ACC112 (cell line): ENCODE results near the gene EML5.

ENCODE experiments used
- H2AFZ ChIP-seq: fragments of 200-600 bp; sonication (generic); one replicate; pipeline ENCODE4 v1.6.0; 2017; ENCODE audit warnings: antibody characterized with exemption, low read length; ENCODE audit not compliant: unreplicated experiment
- H3K27ac ChIP-seq: fragments of 200-600 bp; sonication (generic); 2 replicates; pipeline ENCODE4 v1.5.1; 2014; ENCODE audit warnings: low read depth, mild to moderate bottlenecking, antibody characterized with exemption, low read length, moderate library complexity
- H3K27me3 ChIP-seq: fragments of 200-600 bp; sonication (generic); 2 replicates; pipeline ENCODE4 v1.6.1; 2014; ENCODE audit warnings: mild to moderate bottlenecking, antibody characterized with exemption, low read length, moderate library complexity, mixed read lengths; ENCODE audit not compliant: insufficient read depth
- H3K36me3 ChIP-seq: fragments of 200-600 bp; sonication (generic); 2 replicates; pipeline ENCODE4 v1.6.1; 2016; ENCODE audit warnings: mild to moderate bottlenecking, antibody characterized with exemption, low read length, moderate library complexity, mixed read lengths; ENCODE audit not compliant: insufficient read depth
- H3K4me1 ChIP-seq: fragments of 200-600 bp; sonication (generic); one replicate; pipeline ENCODE4 v1.6.1; 2016; ENCODE audit warnings: low read length, mixed read lengths; ENCODE audit not compliant: insufficient read depth, unreplicated experiment, control insufficient read depth
- H3K4me3 ChIP-seq: fragments of 200-600 bp; sonication (generic); 2 replicates; pipeline ENCODE4 v1.5.1; 2014; ENCODE audit warnings: mild to moderate bottlenecking, low read depth, low read length
- H3K79me2 ChIP-seq: fragments of 200-600 bp; sonication (generic); one replicate; pipeline ENCODE4 v1.6.0; 2016; ENCODE audit warnings: low read length; ENCODE audit not compliant: control insufficient read depth, unreplicated experiment, insufficient read depth

The EML5 gene

DNA sequence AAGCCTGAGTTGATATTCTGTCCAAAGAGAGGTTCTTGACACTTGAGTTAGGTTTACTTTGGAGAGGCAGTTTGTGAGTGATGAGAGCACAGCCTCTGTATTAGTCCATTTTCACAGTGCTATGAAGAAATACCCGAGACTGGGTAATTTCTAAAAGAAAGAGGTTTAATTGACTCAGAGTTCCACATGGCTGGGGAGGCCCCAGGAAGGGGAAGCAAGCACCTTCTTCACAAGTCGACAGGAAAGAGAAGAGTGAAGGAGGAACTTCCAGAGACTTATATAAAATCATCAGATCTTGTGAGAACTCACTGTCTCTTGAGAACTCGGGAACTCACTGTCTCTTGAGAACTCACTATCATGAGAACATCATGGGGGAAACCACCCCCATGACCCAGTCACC lies 224.6 kb downstream of the EML5 start:
- Histone ChIP-seq H3K27ac (no peak overlapping the region), H3K27me3 (no peaks in the 10 kb centered on the region), H3K4me1 (peaks cover 8% of the 10 kb centered on the region), H3K79me2 (peaks cover 42% of the 10 kb centered on the region), H2AFZ (no peak overlapping the region), H3K36me3 (peaks cover 46% of the 10 kb centered on the region), H3K4me3 (no peak overlapping the region)

DNA sequence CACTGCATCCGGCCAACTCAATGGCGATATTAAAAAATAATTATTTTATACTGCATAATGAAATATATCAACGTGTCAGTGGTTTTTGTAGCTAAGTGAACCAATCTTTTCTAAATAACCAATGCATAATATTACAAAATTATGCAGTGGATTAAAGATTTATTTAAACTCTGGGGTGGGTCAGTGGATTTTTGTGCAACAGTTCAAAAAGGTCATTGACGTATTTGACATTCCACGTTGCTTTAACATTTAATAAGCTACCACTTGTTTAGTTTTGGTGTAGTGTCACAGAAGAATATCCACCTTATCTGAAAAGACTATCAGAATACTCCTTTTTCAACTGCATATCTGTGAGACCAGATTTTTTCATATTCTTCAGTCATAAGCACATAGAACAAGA lies 227.3 kb downstream of the EML5 start:
- Histone ChIP-seq H3K27me3 (no peaks in the 10 kb centered on the region), H3K4me1 (peaks cover 14% of the 10 kb centered on the region), H3K27ac (no peak overlapping the region), H2AFZ (no peak overlapping the region), H3K4me3 (no peak overlapping the region), H3K79me2 (peaks cover 43% of the 10 kb centered on the region), H3K36me3 (peaks cover 30% of the 10 kb centered on the region)

DNA sequence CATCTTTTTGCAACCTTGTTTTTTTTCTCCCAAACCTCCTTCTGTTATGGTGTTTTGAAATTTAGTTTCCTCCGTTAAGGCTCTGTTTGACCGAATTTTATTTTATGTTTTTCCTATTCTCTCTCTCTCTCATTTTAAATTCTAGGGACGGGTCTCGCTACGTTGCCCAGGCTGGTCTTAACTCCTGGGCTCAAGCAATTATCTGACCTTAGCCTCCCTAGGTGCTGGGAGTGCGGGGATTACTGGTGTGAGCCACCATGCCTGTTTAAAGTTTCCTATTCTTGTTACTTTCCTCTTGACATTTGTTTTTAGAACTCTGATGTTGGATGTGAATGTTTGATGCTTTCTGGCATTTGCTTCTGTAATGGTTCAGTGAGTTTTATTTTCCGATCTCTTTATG lies 228.9 kb downstream of the EML5 start:
- no peaks in the 10 kb centered on the region for H3K27me3 ChIP-seq
- H3K4me1 ChIP-seq: peaks cover 17% of the 10 kb centered on the region
- no peak overlapping the region for H3K27ac ChIP-seq
- peaks cover 15% of the 10 kb centered on the region for H3K36me3 ChIP-seq
- H2AFZ ChIP-seq: peak overlapping the region; percentile 88
- H3K4me3 ChIP-seq: peak overlapping the region; percentile 97
- H3K79me2 ChIP-seq: peaks cover 35% of the 10 kb centered on the region

DNA sequence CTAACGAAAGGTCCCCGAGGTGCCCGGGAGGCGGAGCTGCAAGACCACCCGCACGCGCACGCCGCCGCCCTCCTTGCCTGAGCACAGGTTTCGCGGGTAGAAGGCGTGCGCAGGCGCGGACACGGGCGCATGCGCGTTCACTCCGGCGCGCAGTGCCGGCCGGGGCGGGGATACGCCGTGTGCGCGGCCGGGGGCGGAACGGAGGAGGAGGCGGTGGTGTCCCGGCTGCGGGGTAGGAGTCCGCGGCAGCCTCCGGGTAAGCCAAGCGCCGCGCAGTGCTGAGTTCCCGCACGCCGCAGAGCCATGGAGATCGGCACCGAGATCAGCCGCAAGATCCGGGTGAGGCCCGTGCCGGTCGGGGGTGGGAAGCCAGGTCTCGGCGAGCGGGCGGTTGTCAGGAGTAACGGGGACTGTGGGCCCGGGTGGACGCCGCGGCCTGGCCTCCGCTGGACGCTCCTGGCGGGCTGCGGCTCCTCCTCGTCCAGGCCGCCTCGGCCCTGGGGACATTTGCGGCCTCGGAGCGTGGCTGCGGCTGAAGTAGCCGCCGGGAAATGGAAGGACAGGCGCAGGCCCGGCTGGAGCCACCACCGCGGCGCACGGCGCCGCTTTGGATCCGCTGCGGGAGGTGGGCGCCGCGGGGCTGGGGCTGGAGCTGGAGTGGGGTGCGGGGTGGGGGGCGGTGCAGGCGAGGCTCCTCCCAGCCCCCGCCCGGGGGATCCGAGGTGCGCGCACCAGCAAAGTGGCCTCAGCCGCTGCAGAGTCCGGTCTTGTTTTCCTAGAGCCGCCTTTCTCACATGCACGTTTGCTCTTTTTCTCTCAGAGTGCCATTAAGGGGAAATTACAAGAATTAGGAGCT lies 229.7 kb downstream of the EML5 start, which contains the start of gene ZC3H14:
TSS of gene ZC3H14 (plus strand) at position 207 of the 856 bp plus-strand sequence. CDS start at position 304, 97 bp downstream.
- Histone ChIP-seq H3K27me3 (no peaks in the 10 kb centered on the region), H3K4me3 (peak within 1 kb of the TSS; percentile 97), H3K36me3 (peaks cover 7% of the 10 kb centered on the region), H3K4me1 (peaks cover 17% of the 10 kb centered on the region), H2AFZ (peak within 1 kb of the TSS; percentile 88), H3K79me2 (peaks cover 35% of the 10 kb centered on the region), H3K27ac (peak within 1 kb of the TSS; percentile 64)

DNA sequence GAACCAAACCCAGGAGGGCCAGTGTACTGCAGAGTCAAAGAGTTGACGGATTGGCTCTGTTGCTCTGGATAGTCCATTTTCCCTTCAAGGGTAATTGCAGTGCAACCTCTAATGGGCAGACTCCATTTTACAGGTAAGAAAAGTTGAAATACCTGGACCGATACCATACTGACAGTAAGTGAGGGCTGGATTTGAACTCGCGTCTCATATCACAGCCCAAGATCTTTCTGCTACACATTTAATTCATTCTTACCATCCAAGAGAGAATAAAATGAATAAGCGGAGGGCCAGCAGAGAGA lies 230.3 kb downstream of the EML5 start:
- Histone ChIP-seq H2AFZ (peak overlapping the region; percentile 88), H3K79me2 (peaks cover 29% of the 10 kb centered on the region), H3K27ac (no peak overlapping the region), H3K4me1 (peaks cover 17% of the 10 kb centered on the region), H3K36me3 (peaks cover 2% of the 10 kb centered on the region; the same call in 1 of the 2 replicates), H3K27me3 (no peaks in the 10 kb centered on the region), H3K4me3 (peak overlapping the region; percentile 97)
